Caco-2 (cell line): ENCODE measurements around the gene CREB5. TPM values are rescaled to one million over a fixed set of nuclear protein-coding genes. Genes with fewer than 3 reads are reported as not detected.

ENCODE experiments used
- BruUV-seq: library from RNA; stranded (reverse); fragments of 400-500 nt; replicated peaks from 2 replicates; lab custom pipeline; 2021; lab: Mats Ljungman, UMichigan
- CTCF ChIA-PET: fragments of 300-600 bp; sonication (Branson Sonifier 250); formaldehyde crosslinking; loops from one replicate; lab custom pipeline; 2022; ENCODE audit warnings: antibody characterized with exemption; lab: Charles Lee
- POLR2A ChIA-PET: fragments of 300-600 bp; sonication (Branson Sonifier 250); formaldehyde crosslinking; loops from one replicate; lab custom pipeline; 2022; ENCODE audit warnings: antibody characterized with exemption; lab: Charles Lee
- DNase-seq, 2 experiments: peaks; one replicate each; pipeline versions ENCODE4 v3.0.0 to v3.0.0-alpha.2; 2020 to 2022
- H3K27me3 ChIP-seq: replicated peaks from 2 replicates; pipeline ENCODE4 v1.6.0; 2011; ENCODE audit warnings: low read length; ENCODE audit not compliant: control insufficient read depth, insufficient read depth
- H3K36me3 ChIP-seq: 2 replicates; pipeline ENCODE4 v1.5.1; 2011; ENCODE audit warnings: low read length; ENCODE audit not compliant: control insufficient read depth, insufficient read depth
- H3K4me1 ChIP-seq: fragments of 250-450 bp; sonication (Bioruptor Pico); 2 replicates; pipeline ENCODE4 v1.5.1; 2020; ENCODE audit warnings: mild to moderate bottlenecking
- H3K4me3 ChIP-seq: 2 replicates; pipeline ENCODE4 v1.5.1; 2011; ENCODE audit warnings: low read depth, mild to moderate bottlenecking, control low read depth, low read length
- H3K9me3 ChIP-seq: fragments of 250-450 bp; sonication (Bioruptor Pico); 2 replicates; pipeline ENCODE4 v1.5.1; 2020; ENCODE audit warnings: mild to moderate bottlenecking, moderate library complexity
- H3K27ac Mint-ChIP-seq: one replicate; pipeline ENCODE4 v1.8.0; 2022; ENCODE audit warnings: mixed read lengths; ENCODE audit not compliant: unreplicated experiment
- H3K27me3 Mint-ChIP-seq: one replicate; pipeline ENCODE4 v1.8.0; 2022; ENCODE audit warnings: mixed read lengths; ENCODE audit not compliant: insufficient read depth, unreplicated experiment
- H3K36me3 Mint-ChIP-seq: one replicate; pipeline ENCODE4 v1.8.0; 2022; ENCODE audit warnings: mild to moderate bottlenecking, mixed read lengths; ENCODE audit not compliant: insufficient read depth, unreplicated experiment
- H3K4me1 Mint-ChIP-seq: one replicate; pipeline ENCODE4 v1.8.0; 2022; ENCODE audit warnings: low read depth, mixed read lengths; ENCODE audit not compliant: unreplicated experiment
- H3K4me3 Mint-ChIP-seq: one replicate; pipeline ENCODE4 v1.8.0; 2022; ENCODE audit warnings: mild to moderate bottlenecking, moderate library complexity, mixed read lengths; ENCODE audit not compliant: unreplicated experiment
- H3K9me3 Mint-ChIP-seq: one replicate; pipeline ENCODE4 v1.8.0; 2022; ENCODE audit warnings: mixed read lengths; ENCODE audit not compliant: unreplicated experiment
- intact Hi-C: fragments of 100-400 bp; cut with micrococcal nuclease; formaldehyde crosslinking; loops from one replicate; pipeline ENCODE4 v1.10.0; 2022; ENCODE audit not compliant: unreplicated experiment
- total RNA-seq: library from RNA; stranded (reverse); gene quantifications from 2 replicates; pipeline ENCODE4 v1.2.3, GENCODE V29; 2022
- TF ChIP-seq, protein P1 (sequence below), 2 experiments: fragments of 200-600 bp in 1 of 2; IDR thresholded peaks; 1 replicate in 1 of 2; 2 replicates in 1 of 2; pipeline versions ENCODE4 v1.5.1 to v1.8.0; 2011 to 2022; ENCODE audit warnings: antibody characterized with exemption in 1 of 2, control low read depth in 1 of 2, inconsistent platforms in 1 of 2, low read depth in 1 of 2, low read length in 1 of 2, mild to moderate bottlenecking in 1 of 2, moderate library complexity in 1 of 2; ENCODE audit not compliant: insufficient read depth in 1 of 2, severe bottlenecking in 1 of 2, unreplicated experiment in 1 of 2

CREB5 gene
- total RNA-seq, 1 experiment from 2014 or later = 9.1 TPM

DNA sequence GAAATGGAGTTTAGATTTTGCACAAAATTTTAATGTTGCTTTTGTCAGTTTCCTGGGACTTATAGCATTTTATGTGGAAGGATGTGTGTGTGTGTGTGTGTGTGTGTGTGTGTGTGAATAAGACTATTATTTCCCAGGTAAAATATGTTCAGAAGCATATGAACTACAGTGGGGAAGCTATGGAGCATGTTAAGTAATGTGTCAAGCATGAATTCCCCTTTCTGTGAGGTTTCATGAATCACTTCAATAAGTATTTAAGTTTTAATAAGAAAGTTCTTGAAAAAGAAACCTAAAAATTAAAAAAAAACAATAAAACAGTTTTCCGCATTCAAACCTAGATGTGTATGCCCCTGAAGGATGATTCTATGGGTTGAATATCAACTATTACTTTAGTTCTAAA lies 693 bp downstream of the CREB5 start:
- Histone ChIP-seq H3K4me3 (no peak overlapping the region), H3K27me3 (no peaks in the 10 kb centered on the region; the same call in 1 of the 2 replicates)

DNA sequence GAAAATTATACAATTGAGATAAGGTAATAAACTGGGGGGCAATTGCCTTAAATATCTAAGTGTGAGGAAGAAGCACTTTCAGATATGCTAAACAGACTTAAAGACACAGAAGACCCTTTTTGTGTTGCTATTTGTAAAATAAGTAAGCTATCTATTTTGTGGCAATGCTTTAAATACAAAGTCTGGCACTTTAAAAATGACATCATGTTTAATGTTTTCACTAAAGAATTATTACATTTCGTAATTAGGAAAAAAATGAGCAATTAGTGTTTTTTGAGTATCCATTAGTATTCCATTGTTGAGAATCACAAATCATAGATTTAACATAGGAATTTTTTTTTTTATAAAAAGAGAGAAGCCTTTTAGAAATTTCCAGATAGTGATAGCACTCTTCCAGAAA lies 2.1 kb downstream of the CREB5 start:
- no peak for DNase-seq
- Histone ChIP-seq H3K4me3 (no peak overlapping the region), H3K9me3 (no peaks in the 10 kb centered on the region), H3K4me1 (peaks cover 5% of the 10 kb centered on the region), H3K27me3 (no peaks in the 10 kb centered on the region; the same call in 1 of the 2 replicates), H3K36me3 (no peaks in the 10 kb centered on the region)
- H3K9me3 Mint-ChIP-seq = no peaks in the 10 kb centered on the region
- TF ChIP-seq, protein P1, sequence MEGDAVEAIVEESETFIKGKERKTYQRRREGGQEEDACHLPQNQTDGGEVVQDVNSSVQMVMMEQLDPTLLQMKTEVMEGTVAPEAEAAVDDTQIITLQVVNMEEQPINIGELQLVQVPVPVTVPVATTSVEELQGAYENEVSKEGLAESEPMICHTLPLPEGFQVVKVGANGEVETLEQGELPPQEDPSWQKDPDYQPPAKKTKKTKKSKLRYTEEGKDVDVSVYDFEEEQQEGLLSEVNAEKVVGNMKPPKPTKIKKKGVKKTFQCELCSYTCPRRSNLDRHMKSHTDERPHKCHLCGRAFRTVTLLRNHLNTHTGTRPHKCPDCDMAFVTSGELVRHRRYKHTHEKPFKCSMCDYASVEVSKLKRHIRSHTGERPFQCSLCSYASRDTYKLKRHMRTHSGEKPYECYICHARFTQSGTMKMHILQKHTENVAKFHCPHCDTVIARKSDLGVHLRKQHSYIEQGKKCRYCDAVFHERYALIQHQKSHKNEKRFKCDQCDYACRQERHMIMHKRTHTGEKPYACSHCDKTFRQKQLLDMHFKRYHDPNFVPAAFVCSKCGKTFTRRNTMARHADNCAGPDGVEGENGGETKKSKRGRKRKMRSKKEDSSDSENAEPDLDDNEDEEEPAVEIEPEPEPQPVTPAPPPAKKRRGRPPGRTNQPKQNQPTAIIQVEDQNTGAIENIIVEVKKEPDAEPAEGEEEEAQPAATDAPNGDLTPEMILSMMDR (IDR thresholded peaks at IDR 0.05; ENCODE audit: insufficient read depth in 1 of 2, low read depth in 1 of 2, low read length in 1 of 2, severe bottlenecking in 1 of 2, unreplicated experiment in 1 of 2) = no peak
- intact Hi-C loops = loop anchor here (5.0 kb wide), 1 partner anchor 208 kb away; no protein-coding TSS in a partner anchor
- H3K4me3 Mint-ChIP-seq = no peak overlapping the region
- H3K36me3 Mint-ChIP-seq = no peaks in the 10 kb centered on the region
- ChIA-PET POLR2A (interaction anchor here (0.6 to 0.8 kb wide), 2 partner anchors 35 to 468 kb away, joined by 3 to 5 read pairs; no protein-coding TSS in a partner anchor), CTCF (no interaction called here)
- H3K27me3 Mint-ChIP-seq = no peaks in the 10 kb centered on the region
- H3K4me1 Mint-ChIP-seq = peaks cover 9% of the 10 kb centered on the region
- no peak overlapping the region for H3K27ac Mint-ChIP-seq
- no TSS peak for BruUV-seq

More for the DNA sequence above, 693 bp downstream of the CREB5 start:
- Mint-ChIP-seq H3K27me3 (no peaks in the 10 kb centered on the region), H3K36me3 (no peaks in the 10 kb centered on the region), H3K4me1 (peaks cover 9% of the 10 kb centered on the region), H3K9me3 (no peaks in the 10 kb centered on the region), H3K27ac (no peak overlapping the region), H3K4me3 (no peak overlapping the region)
- TF ChIP-seq, protein P1 (IDR thresholded peaks at IDR 0.05; ENCODE audit: insufficient read depth in 1 of 2, low read depth in 1 of 2, low read length in 1 of 2, severe bottlenecking in 1 of 2, unreplicated experiment in 1 of 2) = no peak
- no TSS peak for BruUV-seq
- Histone ChIP-seq H3K9me3 (no peaks in the 10 kb centered on the region), H3K4me1 (peaks cover 5% of the 10 kb centered on the region), H3K36me3 (no peaks in the 10 kb centered on the region)
- DNase-seq = no peak
- POLR2A ChIA-PET = interaction anchor here (0.5 kb wide), 1 partner anchor 22 kb away, joined by 5 read pairs; no protein-coding TSS in a partner anchor
- CTCF ChIA-PET = no interaction called here
- intact Hi-C loops = loop anchor here (5.0 kb wide), 1 partner anchor 209 kb away; no protein-coding TSS in a partner anchor

DNA sequence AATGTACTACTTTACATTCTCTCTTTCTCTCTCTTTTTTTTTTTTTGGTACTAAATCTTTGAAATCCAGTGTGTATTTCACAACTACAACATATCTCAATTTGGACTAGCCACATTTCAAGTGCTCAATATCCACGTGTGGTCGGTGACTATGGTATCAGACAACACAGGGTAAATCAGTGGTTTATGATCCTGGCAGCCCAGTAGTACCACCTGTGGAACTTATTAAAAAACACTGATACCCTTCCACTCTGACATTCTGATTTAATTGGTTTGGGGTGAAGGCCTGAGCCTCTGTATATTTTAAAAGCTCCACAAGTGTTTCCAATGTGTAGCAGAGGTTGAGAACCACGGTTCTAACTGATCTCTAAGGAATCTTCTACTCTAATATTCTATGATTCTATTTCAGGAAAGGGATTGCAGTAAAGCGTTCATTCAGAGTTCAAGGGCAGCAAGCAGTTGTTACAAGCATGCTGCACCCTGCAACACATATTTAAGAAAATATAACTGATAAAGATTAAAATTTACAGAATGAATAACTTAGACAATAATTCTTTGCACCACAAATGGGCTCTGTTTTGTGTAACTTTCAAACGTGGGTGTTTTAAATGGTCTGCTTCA lies 5.1 kb downstream of the CREB5 start:
- POLR2A ChIA-PET = no interaction called here
- Histone ChIP-seq H3K4me1 (no peaks in the 10 kb centered on the region), H3K9me3 (no peaks in the 10 kb centered on the region), H3K4me3 (no peak overlapping the region), H3K27me3 (no peaks in the 10 kb centered on the region), H3K36me3 (no peaks in the 10 kb centered on the region)
- no peaks in the 10 kb centered on the region for H3K9me3 Mint-ChIP-seq
- H3K27me3 Mint-ChIP-seq = no peaks in the 10 kb centered on the region
- DNase-seq = no peak
- peaks cover 5% of the 10 kb centered on the region for H3K4me1 Mint-ChIP-seq
- no peaks in the 10 kb centered on the region for H3K36me3 Mint-ChIP-seq
- TF ChIP-seq, protein P1 (IDR thresholded peaks at IDR 0.05; ENCODE audit: insufficient read depth in 1 of 2, low read depth in 1 of 2, low read length in 1 of 2, severe bottlenecking in 1 of 2, unreplicated experiment in 1 of 2) = no peak
- no peak overlapping the region for H3K27ac Mint-ChIP-seq
- intact Hi-C loops = no loop called here
- BruUV-seq = no TSS peak
- CTCF ChIA-PET = no interaction called here
- H3K4me3 Mint-ChIP-seq = no peak overlapping the region
